ENCODE results near the gene PLCB4.

Gene PLCB4

GRCh38 chr20:9103955-9104354 is 35.1 kb downstream of the PLCB4 start:
- DNase-seq (ENCODE audit: low read depth in 2 of 2), result no peak

DNA sequence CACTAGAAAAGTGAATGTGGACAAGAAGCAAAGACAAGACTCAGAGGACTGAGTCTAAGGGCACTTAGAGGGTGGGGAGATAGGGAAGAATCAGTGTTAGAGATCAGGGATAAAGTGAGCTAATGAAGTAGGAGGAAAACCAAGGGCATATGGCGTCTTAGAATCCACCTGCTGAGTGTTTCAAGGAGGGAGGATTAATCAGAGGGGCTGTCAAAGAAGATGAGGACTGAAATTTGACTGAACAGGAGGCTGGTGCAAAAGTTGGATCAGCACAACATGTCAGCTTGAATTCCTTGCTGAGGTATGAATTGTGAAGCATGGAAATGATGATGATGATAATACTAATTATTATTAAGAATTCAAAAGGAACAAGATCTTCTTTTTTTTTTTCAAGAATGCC is 39.4 kb downstream of the PLCB4 start:
- no peak for DNase-seq (ENCODE audit: low read depth in 2 of 2)

DNA sequence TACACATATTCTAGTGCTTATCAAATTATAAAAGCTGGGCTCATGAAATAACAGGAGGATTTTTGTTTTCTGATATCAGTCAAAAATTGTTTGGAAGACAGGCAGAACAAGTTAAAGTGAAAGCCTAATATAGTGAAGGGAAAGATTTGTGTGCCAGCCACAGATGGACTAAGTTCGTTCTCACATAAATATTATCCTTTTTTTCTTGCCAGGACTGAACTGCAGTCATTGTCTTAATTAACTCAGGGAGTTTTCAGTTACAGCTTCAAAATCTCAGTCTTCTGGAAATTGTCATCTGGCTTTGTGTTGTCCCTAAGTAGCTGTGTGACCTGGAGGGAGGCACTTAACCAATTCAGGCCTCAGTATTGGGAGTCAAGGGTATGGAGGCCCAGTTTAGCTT is 40.7 kb downstream of the PLCB4 start:
- DNase-seq (ENCODE audit: low read depth in 2 of 2), result no peak

DNA sequence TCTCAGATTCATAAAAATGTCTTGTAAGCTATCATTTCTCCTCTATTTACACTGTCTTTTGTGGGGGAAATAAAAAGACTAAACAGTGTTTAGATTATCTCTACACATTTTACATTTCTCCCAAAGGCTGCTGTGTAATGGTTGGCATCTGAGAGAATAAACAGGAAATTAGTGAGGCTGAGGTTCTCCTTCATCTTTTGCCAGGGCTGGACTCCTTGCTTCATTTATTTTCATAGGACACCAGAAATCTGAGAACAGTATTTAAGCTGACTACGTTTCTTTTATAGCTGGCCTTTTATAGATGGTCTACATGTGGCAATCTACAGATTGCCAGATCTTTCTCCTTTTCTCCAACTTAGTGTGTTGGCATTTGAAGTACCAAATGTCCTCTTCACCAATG is 41.5 kb downstream of the PLCB4 start:
- DNase-seq (ENCODE audit: low read depth in 2 of 2), result no peak

- DNase-seq (ENCODE audit: low read depth in 2 of 2), result no peak
These were observed 42.1 kb downstream of the PLCB4 start for GRCh38 chr20:9110916-9111432.

GRCh38 chr20:9112541-9113515 is 43.9 kb downstream of the PLCB4 start:
- DNase-seq (ENCODE audit: low read depth in 2 of 2), result peak; percentile 57 to 59

- peak in 1 of 2 experiments; percentile 4 for DNase-seq (ENCODE audit: low read depth in 2 of 2)
These were observed 45.8 kb downstream of the PLCB4 start for GRCh38 chr20:9114709-9115108.

DNA sequence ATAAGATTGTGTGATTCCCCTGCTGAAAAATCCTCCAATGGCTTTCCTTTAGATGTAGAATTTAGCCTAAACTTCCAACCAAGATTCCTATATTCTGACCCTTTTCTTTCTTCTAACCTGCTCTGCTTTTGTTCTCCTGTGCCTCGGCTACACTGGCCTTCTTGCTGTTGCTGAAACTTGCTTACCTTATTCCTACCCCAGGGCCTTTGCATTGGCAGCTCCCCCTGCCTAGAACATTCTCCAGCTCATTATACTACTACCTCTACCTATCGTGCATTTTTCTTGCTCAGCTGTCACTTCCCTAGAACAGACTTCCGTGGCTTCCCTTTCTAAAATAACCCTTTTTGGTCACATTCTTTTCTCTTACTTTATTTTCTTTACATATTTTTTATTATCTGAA is 48.7 kb downstream of the PLCB4 start:
- DNase-seq (ENCODE audit: low read depth in 2 of 2), result no peak

GRCh38 chr20:9119776-9120175 is 50.9 kb downstream of the PLCB4 start:
- no peak for DNase-seq (ENCODE audit: low read depth in 2 of 2)

GRCh38 chr20:9121211-9121610 is 52.3 kb downstream of the PLCB4 start:
- no peak for DNase-seq (ENCODE audit: low read depth in 2 of 2)

- no peak for DNase-seq (ENCODE audit: low read depth in 2 of 2)
These were observed 53.7 kb downstream of the PLCB4 start for GRCh38 chr20:9122571-9122970.

GRCh38 chr20:9126527-9126926 is 57.6 kb downstream of the PLCB4 start:
- DNase-seq (ENCODE audit: low read depth in 2 of 2), result no peak

DNA sequence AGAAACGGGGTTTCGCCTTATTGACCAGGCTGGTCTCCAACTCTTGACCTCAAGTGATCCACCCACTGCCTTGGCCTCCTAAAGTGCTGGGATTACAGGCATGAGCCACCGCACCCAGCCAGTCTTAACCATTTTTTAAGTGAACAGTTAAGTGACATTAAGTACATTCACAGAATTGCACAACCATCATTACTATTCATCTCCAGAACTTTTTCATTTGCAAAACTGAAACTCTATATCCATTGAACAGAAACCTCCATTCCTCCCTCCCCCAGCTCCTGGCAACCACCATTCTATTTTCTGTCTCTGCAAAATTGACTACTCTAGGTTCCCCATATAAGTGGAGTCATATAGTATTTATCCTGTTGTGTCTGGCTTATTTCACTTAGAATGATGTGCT is 59.7 kb downstream of the PLCB4 start:
- DNase-seq (ENCODE audit: low read depth in 2 of 2), result no peak

DNA sequence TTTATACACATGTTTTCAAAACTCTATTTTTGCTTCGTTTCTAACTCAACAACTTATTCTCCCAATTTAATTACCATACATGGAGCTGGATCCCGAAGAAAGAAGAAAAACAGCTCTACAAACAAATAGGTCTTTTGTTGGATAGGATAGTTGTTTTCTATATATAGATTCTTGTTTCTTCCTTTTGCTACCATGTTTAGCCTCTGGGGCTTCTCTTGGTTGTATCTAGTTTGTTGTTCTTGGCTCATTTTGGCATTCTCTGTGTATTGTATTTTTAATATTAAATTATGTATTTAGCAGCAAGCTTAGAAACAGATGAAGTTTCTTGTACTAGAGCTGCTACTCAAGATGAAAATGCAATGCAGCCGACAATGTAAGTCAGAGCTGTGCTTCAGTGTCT is 60.9 kb downstream of the PLCB4 start:
- DNase-seq (ENCODE audit: low read depth in 2 of 2), result no peak

DNA sequence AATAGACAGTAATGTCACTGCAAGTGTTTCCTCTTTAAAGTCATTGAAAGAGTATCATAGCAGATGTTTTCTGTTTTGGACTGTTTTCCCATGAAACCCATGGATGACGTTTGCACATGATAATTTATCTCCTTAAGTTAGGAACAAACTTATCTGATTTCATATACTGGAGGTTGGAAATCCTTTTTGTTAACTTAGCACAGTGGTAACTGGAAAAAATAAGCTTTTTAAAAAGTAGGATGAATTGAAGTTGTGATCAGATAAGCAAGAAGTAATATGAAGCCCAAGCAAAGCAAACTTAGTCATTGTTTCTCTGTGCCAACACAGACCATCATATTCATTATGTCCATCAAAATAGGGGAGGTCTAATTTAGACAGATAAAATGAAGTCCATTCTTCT is 61.6 kb downstream of the PLCB4 start:
- no peak for DNase-seq (ENCODE audit: low read depth in 2 of 2)

GRCh38 chr20:9131841-9132240 is 63.0 kb downstream of the PLCB4 start:
- no peak for DNase-seq (ENCODE audit: low read depth in 2 of 2)

DNA sequence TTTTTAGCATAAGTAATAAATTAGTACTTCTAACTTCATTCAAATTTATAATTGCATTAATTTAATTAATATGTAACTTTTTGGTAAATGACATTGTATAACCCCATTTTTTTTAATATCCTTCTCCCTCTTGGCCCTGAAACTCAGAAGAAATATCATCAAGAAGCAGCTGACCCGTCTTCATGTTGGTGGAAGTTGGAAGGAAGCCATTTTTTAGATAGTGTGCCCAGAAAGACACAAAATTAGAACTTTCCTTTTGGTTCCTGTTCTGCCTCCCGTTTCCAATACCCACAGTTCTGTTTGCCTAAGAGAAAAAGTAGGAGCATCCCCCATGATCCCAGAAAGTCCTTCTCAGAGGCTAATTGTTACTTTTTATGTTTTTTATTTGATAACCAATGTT is 65.5 kb downstream of the PLCB4 start:
- no peak for DNase-seq (ENCODE audit: low read depth in 2 of 2)

- no peak for DNase-seq (ENCODE audit: low read depth in 2 of 2)
These were observed 67.2 kb downstream of the PLCB4 start for GRCh38 chr20:9136114-9136513.

GRCh38 chr20:9137001-9137400 is 68.1 kb downstream of the PLCB4 start:
- DNase-seq (ENCODE audit: low read depth in 2 of 2), result no peak

GRCh38 chr20:9139106-9139833 is 70.4 kb downstream of the PLCB4 start:
- DNase-seq (ENCODE audit: low read depth in 2 of 2), result no peak

GRCh38 chr20:9140162-9140760 is 71.4 kb downstream of the PLCB4 start:
- DNase-seq (ENCODE audit: low read depth in 2 of 2), result no peak

DNA sequence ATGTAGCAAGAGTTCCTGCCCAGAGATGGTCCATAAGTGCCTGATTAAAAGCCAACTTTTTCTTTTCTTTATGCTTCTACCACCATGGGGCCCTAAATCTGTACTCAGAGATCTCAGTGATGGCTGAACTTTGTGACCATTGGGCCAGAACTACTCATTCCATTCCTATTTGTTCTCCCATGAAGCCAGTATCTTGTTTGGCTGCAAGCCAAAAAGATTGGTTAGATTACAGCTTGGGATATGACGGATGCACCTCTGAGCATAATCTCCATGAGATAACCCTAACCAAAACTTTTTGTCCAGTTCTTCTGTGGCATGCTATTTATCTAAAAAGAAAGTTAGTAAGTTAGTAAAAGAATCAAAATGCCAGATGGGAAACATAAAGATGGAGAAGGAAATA is 72.2 kb downstream of the PLCB4 start:
- no peak for DNase-seq (ENCODE audit: low read depth in 2 of 2)
